ENCODE results near the gene PRTFDC1. TPM values are rescaled to one million over a fixed set of nuclear protein-coding genes. Genes with fewer than 3 reads are reported as not detected.

PRTFDC1 gene
- total and polyA plus RNA-seq, 2 of the 13 experiments (the other 11 are each of a cell fraction or from before 2014, with no cell fraction given) = not detected

DNA sequence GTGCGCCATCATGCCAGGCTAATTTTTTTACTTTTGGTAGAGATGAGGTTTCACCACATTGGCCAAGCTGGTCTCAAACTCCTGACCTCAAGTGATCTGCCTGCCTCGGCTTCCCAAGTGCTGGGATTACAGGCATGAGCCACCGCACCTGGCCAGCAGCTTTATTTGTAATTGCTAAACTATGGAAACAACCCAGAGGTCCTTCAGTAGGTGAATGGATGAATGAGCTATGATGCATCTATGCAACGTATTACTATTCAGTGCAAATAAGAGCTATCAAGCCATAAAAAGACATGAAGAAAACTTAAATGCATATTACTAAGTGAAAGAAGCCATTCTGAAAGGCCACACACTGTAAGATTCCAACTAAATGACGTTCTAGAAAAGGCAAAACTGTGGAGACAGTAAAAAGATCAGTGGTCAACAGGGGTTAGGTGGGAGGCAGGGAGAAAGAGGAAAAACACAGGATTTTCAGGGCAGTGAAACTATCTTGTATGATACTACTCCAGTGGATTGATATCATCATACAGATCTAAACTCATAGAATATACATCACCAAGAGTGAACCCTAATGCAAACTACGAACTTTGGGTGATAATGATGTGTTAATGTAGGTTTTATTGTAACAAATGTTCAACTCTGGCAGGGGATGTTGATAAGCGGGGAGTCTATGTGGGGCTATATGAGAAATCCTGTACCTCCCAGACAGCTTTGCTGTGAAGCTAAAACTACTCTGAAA lies 66.7 kb downstream of the PRTFDC1 start (continued):
- TF ChIP-seq, protein P1, sequence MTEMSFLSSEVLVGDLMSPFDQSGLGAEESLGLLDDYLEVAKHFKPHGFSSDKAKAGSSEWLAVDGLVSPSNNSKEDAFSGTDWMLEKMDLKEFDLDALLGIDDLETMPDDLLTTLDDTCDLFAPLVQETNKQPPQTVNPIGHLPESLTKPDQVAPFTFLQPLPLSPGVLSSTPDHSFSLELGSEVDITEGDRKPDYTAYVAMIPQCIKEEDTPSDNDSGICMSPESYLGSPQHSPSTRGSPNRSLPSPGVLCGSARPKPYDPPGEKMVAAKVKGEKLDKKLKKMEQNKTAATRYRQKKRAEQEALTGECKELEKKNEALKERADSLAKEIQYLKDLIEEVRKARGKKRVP (CRISPR knock-in tag; IDR thresholded peaks at IDR 0.05) = no peak
- no peak for TF ChIP-seq NR3C1 (CRISPR knock-in tag; IDR thresholded peaks at IDR 0.05)
- TF ChIP-seq, protein P2, sequence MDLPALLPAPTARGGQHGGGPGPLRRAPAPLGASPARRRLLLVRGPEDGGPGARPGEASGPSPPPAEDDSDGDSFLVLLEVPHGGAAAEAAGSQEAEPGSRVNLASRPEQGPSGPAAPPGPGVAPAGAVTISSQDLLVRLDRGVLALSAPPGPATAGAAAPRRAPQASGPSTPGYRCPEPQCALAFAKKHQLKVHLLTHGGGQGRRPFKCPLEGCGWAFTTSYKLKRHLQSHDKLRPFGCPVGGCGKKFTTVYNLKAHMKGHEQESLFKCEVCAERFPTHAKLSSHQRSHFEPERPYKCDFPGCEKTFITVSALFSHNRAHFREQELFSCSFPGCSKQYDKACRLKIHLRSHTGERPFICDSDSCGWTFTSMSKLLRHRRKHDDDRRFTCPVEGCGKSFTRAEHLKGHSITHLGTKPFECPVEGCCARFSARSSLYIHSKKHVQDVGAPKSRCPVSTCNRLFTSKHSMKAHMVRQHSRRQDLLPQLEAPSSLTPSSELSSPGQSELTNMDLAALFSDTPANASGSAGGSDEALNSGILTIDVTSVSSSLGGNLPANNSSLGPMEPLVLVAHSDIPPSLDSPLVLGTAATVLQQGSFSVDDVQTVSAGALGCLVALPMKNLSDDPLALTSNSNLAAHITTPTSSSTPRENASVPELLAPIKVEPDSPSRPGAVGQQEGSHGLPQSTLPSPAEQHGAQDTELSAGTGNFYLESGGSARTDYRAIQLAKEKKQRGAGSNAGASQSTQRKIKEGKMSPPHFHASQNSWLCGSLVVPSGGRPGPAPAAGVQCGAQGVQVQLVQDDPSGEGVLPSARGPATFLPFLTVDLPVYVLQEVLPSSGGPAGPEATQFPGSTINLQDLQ (CRISPR knock-in tag; IDR thresholded peaks at IDR 0.05) = no peak

DNA sequence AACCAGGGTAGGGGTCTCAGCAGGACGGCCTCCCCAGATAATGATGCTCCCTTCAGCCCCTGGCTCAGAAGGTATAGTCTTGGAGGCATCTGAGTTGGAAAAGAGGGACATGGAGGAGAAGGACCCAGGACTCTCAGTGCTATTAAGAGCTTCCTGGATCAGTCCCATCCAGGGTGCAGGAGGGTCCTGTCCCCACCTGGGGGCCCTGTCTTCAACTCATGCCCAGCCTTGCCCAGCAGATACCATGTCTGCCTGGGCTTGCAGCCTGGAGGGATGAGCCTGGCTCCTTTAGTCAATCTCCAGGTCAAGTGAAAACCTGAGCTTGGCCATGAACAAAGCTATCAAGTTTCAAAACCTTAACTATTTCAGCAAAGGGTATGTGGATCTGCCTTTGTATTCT lies 67.6 kb downstream of the PRTFDC1 start:
- DNase-seq (ENCODE audit: low spot score) (no peak), ATAC-seq (no peak), FAIRE-seq (no peak)
- H2AFZ ChIP-seq (ENCODE audit: low read length) = no peak overlapping the region
- BruUV-seq (replicated peaks) = no TSS peak
- in situ Hi-C loops (cut with HindIII; ENCODE audit: extremely low pct_ligation_motif_present, low pct_unique_long_range_greater_than_20kb) = no loop called here
- no peak overlapping the region for H3K4me2 ChIP-seq (ENCODE audit: low read depth, low read length)
- POLR2A ChIA-PET = no interaction called here
- no peaks in the 10 kb centered on the region for H3K27me3 ChIP-seq (ENCODE audit: control insufficient read depth in 1 of 2, insufficient read depth in 2 of 2, low read length in 2 of 2)
- no peak overlapping the region for H3K4me3 ChIP-seq (replicated peaks in 1 of 3; ENCODE audit: insufficient read depth in 1 of 3, low read depth in 2 of 3, low read length in 3 of 3)
- no peak overlapping the region for H3K27ac ChIP-seq (ENCODE audit: extremely low read length, insufficient read depth, low read length)
- WGBS (ENCODE audit: low lambda C conversion rate) = 0% methylated on average over 1 of the region's 1 CpG
- no peaks in the 10 kb centered on the region for H3K9me3 ChIP-seq (ENCODE audit: low read length)
- no peaks in the 10 kb centered on the region for H3K79me2 ChIP-seq (ENCODE audit: insufficient read depth, low read length)
- H3K9ac ChIP-seq (ENCODE audit: insufficient read depth, low read depth, low read length) = no peak overlapping the region
- intact Hi-C loops (cut with micrococcal nuclease; ENCODE audit: unreplicated experiment) = no loop called here
- no peaks in the 10 kb centered on the region for H3K36me3 ChIP-seq (replicated peaks in 1 of 2; ENCODE audit: control insufficient read depth in 1 of 2, insufficient read depth in 2 of 2, low read length in 2 of 2)
- no peaks in the 10 kb centered on the region for H3K4me1 ChIP-seq (ENCODE audit: insufficient read depth, low read length)
- CTCF ChIA-PET (ENCODE audit: low intra/inter-chr PET ratio, low total read pairs) = no interaction called here
- H4K20me1 ChIP-seq (ENCODE audit: insufficient read depth, low read length) = no peaks in the 10 kb centered on the region
- TF ChIP-seq, protein P3, sequence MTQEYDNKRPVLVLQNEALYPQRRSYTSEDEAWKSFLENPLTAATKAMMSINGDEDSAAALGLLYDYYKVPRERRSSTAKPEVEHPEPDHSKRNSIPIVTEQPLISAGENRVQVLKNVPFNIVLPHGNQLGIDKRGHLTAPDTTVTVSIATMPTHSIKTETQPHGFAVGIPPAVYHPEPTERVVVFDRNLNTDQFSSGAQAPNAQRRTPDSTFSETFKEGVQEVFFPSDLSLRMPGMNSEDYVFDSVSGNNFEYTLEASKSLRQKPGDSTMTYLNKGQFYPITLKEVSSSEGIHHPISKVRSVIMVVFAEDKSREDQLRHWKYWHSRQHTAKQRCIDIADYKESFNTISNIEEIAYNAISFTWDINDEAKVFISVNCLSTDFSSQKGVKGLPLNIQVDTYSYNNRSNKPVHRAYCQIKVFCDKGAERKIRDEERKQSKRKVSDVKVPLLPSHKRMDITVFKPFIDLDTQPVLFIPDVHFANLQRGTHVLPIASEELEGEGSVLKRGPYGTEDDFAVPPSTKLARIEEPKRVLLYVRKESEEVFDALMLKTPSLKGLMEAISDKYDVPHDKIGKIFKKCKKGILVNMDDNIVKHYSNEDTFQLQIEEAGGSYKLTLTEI (CRISPR knock-in tag; conservative IDR thresholded peaks at IDR 0.05) = no peak
- TF ChIP-seq ZNF350 (CRISPR knock-in tag; IDR thresholded peaks at IDR 0.05; ENCODE audit: borderline replicate concordance, low read depth) = no peak
- TF ChIP-seq, protein P4, sequence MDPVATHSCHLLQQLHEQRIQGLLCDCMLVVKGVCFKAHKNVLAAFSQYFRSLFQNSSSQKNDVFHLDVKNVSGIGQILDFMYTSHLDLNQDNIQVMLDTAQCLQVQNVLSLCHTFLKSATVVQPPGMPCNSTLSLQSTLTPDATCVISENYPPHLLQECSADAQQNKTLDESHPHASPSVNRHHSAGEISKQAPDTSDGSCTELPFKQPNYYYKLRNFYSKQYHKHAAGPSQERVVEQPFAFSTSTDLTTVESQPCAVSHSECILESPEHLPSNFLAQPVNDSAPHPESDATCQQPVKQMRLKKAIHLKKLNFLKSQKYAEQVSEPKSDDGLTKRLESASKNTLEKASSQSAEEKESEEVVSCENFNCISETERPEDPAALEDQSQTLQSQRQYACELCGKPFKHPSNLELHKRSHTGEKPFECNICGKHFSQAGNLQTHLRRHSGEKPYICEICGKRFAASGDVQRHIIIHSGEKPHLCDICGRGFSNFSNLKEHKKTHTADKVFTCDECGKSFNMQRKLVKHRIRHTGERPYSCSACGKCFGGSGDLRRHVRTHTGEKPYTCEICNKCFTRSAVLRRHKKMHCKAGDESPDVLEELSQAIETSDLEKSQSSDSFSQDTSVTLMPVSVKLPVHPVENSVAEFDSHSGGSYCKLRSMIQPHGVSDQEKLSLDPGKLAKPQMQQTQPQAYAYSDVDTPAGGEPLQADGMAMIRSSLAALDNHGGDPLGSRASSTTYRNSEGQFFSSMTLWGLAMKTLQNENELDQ (CRISPR knock-in tag; IDR thresholded peaks at IDR 0.05; ENCODE audit: borderline replicate concordance) = no peak
- no peak for TF ChIP-seq ZNF879 (CRISPR knock-in tag; IDR thresholded peaks at IDR 0.05)
- TF ChIP-seq ZNF10 (CRISPR knock-in tag; IDR thresholded peaks at IDR 0.05; ENCODE audit: borderline replicate concordance, low read depth) = no peak
- TF ChIP-seq, protein P5, sequence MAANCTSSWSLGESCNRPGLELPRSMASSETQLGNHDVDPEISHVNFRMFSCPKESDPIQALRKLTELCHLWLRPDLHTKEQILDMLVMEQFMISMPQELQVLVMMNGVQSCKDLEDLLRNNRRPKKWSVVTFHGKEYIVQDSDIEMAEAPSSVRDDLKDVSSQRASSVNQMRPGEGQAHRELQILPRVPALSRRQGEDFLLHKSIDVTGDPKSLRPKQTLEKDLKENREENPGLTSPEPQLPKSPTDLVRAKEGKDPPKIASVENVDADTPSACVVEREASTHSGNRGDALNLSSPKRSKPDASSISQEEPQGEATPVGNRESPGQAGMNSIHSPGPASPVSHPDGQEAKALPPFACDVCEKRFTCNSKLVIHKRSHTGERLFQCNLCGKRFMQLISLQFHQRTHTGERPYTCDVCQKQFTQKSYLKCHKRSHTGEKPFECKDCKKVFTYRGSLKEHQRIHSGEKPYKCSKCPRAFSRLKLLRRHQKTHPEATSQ (CRISPR knock-in tag; IDR thresholded peaks at IDR 0.05; ENCODE audit: borderline replicate concordance) = no peak
- TF ChIP-seq ZNF235 (CRISPR knock-in tag; IDR thresholded peaks at IDR 0.05; ENCODE audit: borderline replicate concordance) = no peak
- no peak for TF ChIP-seq REXO4 (CRISPR knock-in tag; IDR thresholded peaks at IDR 0.05; ENCODE audit: borderline replicate concordance)
